Inflammatory macrophage (primary cell): ENCODE measurements around the gene DCTN4.
"Not testable (repeated sequence)": the region's sequence is repeated elsewhere in the genome, so short reads cannot be mapped to it uniquely, and the experiment has no call there.

Experiments used
- DNase-seq, 2 donors: peaks; one replicate each; pipeline ENCODE4 v3.0.0-alpha.2; 2020 to 2022

DCTN4 gene

GRCh38 chr5:150778517-150779396, 19.9 kb upstream of the DCTN4 start, which contains the start of gene SMIM3:
Gene SMIM3 (plus strand): TSS chr5:150778757. CDS start chr5:150795441, 16,684 bp downstream.
- DNase-seq, result peak; percentile 73 to 84

GRCh38 chr5:150778088-150778516, 19.3 kb upstream of the DCTN4 start:
- no peak for DNase-seq

GRCh38 chr5:150777685-150778084, 18.9 kb upstream of the DCTN4 start:
- peak; percentile 48 to 52 for DNase-seq

GRCh38 chr5:150774145-150774544, 15.3 kb upstream of the DCTN4 start:
- no peak for DNase-seq

GRCh38 chr5:150771034-150771795, 12.4 kb upstream of the DCTN4 start:
- DNase-seq, result peak in 1 of 2 donors; percentile 55

- DNase-seq, result no peak
Measured at GRCh38 chr5:150766251-150766650, 7.4 kb upstream of the DCTN4 start.

- DNase-seq, result peak in 1 of 2 donors; percentile 51
Measured at GRCh38 chr5:150765799-150766169, 7.0 kb upstream of the DCTN4 start.

GRCh38 chr5:150765011-150765798, 6.4 kb upstream of the DCTN4 start:
- peak; percentile 45 to 68 for DNase-seq

- DNase-seq, result peak; percentile 63 to 81
Measured at GRCh38 chr5:150764530-150764929, 5.7 kb upstream of the DCTN4 start.

- DNase-seq, result peak; percentile 89 to 95
Measured at GRCh38 chr5:150763023-150763769, 4.4 kb upstream of the DCTN4 start.

GRCh38 chr5:150762211-150762610, 3.4 kb upstream of the DCTN4 start:
- DNase-seq, result peak; percentile 90

GRCh38 chr5:150759334-150759583, 442 bp upstream of the DCTN4 start:
- DNase-seq, result no peak

GRCh38 chr5:150758203-150758530, 650 bp downstream of the DCTN4 start:
- no peak for DNase-seq

GRCh38 chr5:150757087-150757649, 1.6 kb downstream of the DCTN4 start:
- DNase-seq, result peak in 1 of 2 donors; percentile 1

- no peak for DNase-seq
Measured at GRCh38 chr5:150753863-150754262, 5.0 kb downstream of the DCTN4 start.

GRCh38 chr5:150753463-150753862, 5.4 kb downstream of the DCTN4 start:
- DNase-seq, result no peak

GRCh38 chr5:150751096-150751891, 7.5 kb downstream of the DCTN4 start:
- no peak for DNase-seq

GRCh38 chr5:150750469-150750868, 8.3 kb downstream of the DCTN4 start:
- DNase-seq, result no peak

GRCh38 chr5:150743142-150743488, 15.7 kb downstream of the DCTN4 start:
- not testable (repeated sequence) for DNase-seq

GRCh38 chr5:150742455-150743141, 16.2 kb downstream of the DCTN4 start:
- not testable (repeated sequence) for DNase-seq

- DNase-seq, result no peak
Measured at GRCh38 chr5:150740992-150741391, 17.8 kb downstream of the DCTN4 start.
